ENCODE data around the gene FYN.
"Not testable (repeated sequence)": the region's sequence is repeated elsewhere in the genome, so short reads cannot be mapped to it uniquely, and the experiment has no call there.

Gene FYN

DNA sequence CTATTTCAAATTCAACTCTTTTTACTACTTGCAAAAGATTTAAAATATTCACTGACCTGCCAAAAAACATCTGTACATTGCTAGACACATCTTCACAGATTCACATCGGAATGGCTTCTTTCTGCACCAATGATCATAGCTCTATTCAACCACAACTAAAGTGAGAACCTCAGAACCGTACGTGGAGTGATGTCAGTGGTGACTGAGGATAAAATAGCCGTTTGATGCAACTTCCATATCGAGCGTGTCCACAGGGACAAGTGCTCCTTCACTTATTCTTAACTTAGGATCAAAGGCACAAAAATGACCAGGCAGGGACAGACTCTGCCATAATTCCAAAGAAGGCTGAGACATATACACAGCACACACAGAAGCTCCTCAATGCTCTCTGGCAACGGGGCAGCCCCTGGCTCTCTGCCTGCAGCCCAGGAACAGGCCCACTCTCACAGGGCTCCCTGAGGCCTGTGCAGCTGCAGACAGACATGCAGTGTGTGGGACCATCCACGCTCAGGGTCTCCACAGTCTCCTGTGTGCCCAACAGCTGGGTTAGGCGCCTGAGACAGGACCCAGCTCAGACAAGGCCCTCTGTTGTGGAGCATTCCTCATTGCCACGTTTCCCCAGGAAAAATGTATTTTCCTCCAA is 22.8 kb downstream of the FYN start:
- peak; percentile 57 for DNase-seq

DNA sequence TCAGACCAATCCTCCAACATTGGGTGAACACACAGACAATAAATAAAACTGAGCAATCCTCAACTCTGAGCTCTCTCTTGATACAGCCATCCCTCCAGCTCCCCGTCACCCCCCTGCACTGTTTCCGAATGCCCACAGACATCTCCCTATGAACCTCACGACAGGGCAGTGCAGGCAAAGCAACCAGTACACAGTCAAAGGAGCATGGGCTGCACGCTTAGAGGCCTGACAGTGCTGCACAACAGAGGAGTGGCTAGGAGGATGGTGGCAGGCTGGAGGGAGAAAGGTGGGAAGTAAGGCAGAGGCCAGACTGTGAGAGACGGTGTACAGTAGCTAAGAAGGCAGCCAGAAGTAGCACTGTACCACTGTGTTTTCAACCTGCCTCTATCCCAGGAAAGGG is 24.0 kb downstream of the FYN start:
- DNase-seq = no peak

DNA sequence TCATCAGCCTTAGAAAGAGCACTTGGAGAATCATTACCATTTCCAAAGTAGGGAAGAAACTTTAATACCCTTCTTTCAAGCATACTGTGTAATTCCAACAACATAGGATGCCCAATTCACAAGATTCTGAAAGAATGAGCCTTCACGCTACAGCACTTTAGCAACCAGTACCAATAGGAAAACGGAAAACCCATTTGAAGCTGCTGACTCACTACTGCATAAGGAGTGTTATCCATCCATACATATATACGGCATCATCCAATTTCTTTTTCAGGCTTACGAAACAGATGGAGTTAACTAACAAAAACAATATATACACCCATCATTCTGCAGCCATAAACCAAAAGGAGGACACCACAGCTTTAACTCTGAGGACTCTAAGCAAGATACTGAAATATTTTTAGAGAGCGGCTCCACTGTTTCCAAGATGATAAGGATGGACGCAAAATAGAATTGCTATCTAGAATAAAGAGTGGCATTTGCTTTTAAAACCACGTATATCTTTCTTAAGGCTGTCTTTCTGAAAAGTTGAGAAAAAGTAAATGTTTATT is 24.9 kb downstream of the FYN start:
- DNase-seq = no peak

DNA sequence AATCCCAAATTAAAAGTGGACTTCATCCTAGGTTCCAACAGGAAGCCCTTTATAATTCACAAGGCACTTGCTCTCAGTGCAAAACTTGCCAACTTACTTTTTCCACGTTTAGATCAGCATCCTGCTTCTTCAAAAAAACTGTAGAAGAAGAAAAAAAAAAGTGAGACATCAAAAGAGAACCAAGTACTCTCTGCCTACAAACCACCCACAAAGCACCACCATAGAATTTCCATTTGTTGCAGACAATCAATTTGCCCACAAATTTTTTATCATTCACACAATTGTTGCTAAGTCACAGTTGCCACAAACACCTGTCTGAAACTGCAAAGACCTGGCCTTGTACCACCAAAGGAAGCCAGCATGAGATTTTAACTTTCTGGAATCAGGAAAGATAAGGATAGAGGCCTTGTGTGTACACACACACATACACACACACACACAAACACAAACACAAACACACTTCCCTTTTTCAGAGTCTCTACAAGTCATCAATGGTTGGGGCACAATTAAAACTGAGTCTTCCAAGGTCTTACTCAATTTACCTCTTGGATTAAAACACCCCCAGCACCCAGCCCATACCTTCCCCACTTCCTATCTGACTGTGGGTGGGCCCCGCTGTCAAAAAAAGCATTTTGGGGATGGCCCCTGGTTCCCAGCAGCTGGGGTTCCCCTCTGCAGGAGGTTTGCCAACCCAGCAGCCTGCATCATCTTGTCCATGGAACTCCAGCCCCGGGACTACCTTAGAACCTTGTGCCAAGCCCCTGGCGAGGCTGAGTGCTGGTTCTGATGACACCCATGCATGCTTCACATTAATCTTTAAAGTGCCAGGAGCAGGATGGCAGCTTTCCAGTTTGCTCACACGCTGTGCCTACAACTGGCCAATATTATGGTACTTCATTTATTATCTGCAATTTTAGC is 26.5 kb downstream of the FYN start:
- no peak for DNase-seq

DNA sequence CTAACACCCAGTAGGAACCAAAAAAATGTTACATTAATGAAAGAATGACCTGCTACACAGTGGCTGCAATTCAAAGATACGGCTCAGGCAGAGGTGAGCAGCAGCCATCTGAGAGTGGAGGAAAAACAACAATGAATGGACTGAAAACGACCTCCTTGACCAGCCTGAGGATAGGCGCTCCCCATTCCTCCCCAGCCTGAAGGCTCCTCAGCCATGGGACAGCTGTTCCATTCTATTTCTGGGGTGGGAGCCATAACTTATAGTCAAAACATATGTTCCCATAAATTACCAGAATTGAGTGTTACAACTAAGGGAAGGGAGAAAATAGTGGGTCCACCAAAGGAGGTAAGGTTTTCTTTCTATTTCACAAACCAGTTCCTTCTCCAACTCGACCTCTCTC is 27.2 kb downstream of the FYN start:
- no peak for DNase-seq

DNA sequence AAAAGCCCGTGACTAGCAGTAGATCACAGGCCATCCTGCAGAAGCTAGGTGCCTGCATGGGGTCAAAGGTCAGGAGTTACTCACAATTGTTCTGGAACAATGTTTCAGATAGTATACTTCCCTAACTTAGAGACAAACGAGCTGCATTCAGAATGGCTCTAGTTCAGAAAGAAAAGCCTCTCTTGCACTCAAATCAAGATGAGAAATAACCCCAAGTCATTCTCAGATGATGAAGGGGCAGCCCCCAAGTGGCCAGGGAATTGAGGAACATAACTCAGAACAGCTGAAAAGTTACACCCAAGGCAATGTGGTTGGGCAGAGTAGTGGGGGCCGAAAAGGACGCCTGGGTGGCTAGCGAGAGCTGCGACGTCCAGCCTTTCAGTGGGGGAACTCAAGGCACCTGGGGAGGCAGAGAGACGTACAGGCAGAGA is 27.8 kb downstream of the FYN start:
- no peak for DNase-seq

DNA sequence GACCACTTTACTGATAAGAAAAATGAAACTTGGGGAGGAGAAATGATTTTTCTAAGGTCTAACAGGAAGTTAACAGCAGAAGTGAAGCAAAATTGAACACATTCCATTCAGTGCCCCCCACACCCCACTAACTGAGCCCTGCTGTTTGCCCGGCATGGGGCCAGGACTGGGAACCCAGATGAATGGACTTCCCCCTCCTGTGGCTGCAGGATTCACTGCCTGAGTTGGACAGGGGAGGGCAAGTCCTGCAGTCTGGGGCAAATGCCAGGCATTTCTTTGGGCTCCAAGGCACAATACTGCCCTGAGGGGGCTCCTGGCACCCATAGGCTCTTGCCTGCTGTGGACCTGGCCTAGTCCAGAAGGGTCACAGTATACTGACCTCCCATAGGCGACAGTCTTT is 28.3 kb downstream of the FYN start:
- no peak for DNase-seq

DNA sequence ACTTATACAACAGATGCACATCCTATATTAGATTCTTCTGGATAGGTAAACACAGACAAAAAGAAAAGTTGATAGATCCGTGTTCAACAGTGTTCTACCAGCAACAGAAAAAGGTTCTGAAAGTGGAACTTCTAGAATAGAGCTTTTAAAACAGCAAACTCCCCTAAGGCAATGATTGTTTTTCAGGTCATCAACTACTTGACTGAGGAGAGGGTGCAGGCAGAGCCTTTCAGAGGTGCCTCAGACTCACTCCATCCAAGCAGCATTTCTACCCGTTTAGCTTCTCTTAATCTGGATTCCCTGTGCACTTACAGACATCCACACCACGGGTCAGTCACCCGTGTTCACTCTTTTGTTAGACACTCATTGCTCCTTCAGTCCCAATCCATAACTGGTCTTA is 28.9 kb downstream of the FYN start:
- no peak for DNase-seq

DNA sequence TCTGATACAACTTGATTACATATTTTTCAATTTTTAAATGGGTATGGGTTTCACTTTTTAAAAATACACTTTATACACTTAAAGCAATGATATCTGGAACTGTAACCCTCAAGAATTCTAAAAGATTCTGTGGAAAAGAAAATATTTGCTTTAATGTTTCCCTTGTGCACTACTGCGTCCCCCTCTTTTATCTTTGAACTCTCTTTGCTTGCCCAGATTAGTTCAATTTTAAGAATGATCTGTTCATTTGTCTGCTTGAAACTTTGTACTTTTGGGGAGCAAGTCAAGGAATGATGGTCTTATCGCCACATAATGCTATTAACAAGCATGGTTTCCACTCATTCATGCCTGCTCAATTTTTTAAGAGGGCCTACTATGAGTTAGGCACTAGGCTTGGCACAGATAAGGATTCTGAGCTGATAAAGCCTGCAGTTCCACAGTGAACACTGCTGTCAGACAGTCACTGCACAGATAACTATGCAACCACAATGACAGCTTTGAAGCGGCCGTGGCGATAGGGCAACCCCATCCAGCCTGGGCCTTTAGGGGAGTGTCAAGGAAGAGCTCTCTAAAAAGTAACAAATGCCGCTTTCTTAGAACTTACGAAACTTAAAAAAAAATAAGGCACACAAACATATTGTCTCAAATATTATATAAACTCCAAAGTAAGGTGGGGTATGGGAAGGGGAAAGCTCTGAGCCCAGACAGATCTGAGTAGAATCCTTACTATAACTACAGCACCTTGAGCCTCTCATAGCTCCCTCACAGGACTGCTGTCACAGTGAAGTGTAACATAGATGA is 29.7 kb downstream of the FYN start:
- no peak for DNase-seq

DNA sequence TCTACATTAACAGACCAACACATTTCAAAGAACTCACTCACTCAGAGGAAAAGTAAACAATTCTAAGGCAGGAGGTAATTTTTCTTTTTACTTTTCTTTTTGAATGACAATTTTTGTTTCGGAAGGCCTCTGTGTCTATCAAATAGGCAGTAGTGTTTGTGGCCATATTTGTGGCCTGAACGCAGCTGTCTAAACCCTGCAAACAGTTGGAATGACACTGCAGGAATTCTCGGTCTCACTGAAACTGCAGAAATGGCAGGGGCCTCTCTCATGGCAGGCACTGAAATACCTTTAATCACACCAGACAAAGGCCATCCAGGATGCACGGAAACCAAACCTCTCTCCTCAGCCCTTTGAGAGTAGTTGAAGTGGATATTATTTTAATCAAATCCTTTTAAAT is 30.4 kb downstream of the FYN start:
- DNase-seq = peak; percentile 45

DNA sequence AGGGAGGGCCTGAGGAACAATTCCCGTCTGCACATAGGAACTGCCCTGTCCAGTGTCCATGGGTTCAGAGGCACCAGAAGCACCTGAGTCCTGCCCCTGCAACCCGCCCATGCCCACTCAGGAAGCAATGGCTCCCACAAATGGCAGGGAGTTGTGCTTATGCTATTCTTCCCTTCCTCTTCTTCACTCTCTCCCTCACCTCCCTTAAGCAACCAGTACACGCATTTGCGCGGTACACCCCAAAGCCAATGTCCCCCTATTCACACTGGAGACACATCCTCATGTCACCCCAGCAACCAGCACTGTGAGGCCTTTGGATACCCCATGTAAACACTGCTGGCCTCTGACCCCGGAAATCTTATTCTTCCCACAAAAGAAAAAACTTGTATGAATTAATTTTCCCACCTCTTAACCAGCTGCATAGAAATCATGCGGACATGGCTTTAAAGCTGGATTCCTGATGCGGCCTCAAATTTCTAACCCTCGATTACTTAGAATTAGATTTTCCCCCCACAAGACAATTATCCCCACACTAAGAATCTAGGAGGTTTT is 30.9 kb downstream of the FYN start:
- DNase-seq = no peak

DNA sequence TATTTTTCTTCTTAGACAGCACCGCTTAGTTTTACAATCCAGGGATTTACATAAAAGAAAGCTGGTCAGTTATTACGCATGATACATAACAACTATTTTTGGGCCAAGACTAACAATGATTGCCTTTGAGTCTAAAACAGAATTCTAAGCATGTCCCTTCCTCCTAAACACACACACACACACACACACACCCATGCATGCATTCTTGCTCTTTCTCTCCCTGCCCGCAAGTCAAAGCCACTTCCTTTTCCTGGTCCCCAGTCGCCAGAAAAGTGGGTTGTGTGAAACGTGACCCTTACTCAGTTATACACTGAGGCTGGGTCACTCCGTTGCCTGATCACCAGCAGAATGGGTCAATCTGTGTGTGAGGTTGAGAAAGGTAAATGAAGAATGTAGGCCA is 31.4 kb downstream of the FYN start:
- peak; percentile 60 for DNase-seq

DNA sequence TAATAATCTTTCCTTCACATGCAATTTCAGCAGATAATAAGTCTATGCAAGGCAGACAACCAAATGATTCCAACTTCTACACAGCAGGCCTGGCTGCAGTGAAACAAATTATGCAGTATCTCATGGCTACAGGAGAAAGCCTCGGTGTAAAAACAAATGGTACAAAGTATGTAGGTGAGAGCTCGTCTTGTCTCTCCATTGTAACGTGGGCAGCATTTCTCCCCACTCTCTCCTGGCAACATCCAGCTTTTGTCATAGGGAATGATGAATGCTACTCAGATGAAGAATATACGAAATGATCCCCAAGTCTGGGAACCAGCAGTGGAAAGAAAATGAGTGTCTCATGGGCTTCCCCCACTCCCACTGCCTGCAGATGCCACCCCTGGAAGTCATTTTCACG is 32.4 kb downstream of the FYN start:
- DNase-seq = no peak

DNA sequence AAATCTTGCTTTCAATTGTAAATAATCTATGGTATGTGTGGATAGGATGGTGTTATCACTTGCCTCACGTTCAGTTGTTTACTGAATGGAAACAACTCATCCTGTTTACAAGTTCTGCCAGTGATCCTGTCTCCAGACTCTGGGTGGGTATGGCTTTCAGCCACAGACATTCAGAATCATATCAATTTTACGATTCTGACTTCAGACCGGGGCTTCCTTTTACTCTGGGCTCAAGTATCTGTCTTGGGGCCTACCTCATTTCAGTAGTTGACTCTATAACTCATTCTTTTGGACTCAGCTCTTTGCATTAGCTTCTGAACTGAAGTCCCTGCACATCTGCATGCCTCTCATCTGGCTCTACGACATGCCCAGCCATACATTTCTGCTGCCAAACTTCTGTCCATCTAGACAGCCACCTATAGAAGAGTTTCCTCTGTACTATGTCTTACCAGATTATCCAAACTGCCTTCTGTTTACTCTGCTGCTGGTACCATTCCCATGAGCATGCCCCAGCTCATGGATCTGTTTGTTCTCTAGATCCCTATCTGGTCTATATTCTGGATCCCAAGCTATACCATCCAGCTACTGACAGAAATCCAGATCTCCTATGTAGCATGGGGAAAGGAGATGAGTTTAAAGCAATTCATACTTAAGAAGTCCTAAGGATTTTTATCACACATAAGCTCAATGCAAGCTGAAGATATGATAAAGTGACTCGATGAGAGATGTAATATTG is 34.3 kb downstream of the FYN start:
- no peak for DNase-seq

DNA sequence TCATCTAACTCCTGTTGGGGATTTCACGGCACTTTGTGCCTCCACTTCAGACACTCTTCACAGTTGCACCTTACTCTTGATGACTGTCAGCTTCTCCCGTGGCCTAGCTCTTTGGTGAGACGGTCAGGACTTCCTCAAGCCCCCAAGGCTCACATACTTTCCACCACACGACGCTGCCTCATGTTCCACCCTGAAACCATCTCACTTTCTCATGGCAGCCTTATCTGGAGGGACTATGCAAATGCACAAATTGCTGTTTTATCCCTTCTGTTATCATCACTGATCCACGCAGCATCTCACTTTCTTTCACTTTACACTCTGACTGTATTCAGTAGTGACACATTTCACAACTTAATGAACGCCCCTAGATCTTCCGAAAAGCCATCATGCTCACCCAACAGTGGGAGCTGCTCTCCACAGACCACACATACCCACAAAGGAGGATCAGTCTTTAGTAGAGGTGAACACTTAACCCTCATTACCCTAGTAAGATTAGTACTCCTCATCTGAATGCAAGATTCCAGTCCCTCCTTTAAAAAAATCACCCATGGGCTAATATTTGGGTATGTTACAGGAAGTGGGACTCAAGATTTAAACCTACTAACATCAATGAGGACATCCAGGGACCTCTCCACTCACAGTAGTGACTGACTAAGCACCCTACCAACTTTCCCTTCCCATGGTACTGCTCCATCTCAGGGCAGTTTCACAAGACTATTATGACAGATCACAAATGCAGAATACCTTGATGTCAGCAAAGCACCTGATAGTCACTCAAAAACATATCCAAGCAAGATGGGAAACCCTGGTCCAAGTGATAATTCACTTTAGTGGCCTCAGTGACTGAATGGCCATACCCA is 35.4 kb downstream of the FYN start:
- DNase-seq = no peak

DNA sequence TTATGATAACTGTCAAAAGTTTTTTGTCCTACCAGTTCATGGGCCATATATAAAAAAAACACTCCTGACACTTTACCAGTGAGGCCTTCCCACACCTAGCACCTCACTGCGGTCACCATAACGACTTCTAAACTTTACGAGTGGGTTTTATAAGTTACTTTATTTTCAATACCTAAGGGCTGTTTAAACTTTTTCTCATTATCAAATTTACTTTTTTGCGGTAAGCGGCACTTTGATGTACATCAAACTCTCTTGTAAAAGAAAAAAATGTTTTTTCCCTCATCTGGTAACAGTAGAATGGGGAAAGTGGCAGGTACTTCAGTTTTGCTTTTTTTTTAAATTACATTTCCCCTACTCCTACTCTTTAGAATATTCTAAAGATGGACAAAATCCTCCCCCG is 36.2 kb downstream of the FYN start:
- DNase-seq = no peak

DNA sequence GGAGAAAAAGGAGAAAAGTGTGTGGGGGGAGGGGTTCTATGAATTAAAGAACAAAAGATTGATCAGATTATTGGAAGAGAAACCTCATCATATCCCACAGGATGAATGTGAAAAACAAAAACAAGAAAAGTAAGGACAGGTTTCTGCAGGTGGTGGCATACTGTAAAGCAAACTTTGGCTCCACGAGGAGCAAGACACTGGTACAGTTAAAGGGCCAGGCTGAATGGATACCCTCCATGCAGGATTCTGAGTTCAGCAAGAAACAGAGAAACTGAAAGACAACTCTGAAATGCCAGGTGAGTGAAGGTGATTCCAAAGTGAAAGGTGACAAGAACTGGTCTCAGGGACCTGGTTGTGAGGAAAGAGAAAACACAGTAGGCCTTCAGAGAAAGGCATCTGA is 37.4 kb downstream of the FYN start:
- no peak for DNase-seq

DNA sequence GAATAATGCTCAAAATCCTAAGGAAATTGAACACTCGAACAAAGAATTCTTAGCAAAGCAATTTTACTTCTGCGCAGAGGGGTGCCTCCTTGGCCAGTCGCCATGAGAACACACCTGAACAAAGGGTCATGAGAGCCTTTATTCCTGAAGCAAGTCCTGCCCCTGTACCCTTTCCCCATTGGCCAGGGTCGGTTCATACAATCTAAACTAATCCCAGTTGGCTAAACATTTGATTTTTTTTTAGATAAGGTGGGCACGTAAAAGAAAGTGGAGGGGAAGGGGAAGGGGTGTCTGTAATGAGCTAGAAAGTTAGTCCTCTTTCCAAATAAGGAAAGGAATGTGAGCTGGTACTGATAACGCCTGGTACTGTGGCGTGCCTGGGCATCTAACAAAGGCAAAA is 37.9 kb downstream of the FYN start:
- not testable (repeated sequence) for DNase-seq

DNA sequence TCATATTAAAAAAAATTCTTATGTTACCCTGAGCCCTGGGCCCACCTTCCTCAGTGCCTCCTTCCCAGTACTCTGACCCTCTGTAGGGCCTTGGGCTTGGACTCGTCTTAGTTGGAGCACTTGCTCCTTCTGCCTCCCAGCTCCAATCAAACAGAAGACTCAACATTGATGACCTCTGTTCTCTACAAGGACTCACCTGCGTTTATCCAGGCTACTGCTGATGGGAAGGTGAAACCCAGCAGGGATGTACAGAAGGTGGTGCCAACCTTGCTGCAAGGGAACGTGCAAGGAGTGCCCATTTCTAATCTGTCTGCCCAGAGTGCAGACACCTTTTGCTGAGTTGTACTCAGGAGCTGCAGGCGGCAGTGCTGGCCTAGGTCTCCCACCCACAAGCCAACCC is 38.9 kb downstream of the FYN start:
- no peak for DNase-seq

DNA sequence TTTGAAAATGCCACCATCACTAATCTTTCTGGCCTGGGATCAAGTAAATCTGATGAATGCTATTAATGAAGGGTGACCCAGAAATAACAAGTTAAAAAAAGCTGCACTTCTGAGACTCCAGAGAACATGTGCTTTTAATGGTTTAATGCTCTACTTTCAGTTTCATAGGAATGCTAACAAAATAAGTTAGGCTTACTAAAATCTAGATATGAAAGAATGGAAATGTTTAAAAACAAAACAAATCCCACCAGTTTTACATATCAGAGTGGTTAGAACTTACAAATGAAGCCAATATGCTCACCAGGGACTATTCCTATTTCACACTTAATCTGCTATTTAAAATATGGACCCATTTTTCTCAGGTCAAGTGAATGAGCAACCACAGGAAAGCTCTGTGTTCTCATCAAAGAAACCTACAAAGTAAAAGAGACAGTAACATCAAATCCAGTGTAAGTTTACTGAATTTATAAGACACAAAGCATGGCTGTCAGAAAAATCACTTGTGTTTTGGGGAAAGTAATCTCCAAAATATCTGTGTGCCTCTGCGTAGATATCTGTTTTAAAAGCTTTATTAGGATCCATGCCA is 40.3 kb downstream of the FYN start:
- DNase-seq = no peak

DNA sequence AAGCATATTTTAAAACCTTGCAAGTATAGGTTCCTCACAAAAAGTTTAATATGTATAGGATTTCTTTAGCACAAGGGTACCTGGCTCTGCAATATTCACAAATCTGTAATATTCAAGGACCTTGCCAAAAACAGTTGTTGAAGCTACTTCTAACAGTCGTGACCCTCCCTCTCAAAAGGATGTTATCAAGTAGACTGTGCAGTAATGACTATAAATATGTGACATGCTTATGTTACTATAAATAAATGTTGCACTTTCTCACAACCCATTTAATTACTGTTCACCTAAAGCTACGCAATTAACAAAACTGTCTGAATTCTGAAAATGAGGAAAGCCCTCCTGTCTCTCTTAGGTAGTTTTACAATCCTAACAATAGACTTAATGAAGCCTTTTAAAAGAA is 41.8 kb downstream of the FYN start:
- DNase-seq = no peak

All from right hindlimb (tissue), 1 donor.